ENCODE results near the gene CEP128. TPM values are rescaled to one million over a fixed set of nuclear protein-coding genes. Genes with fewer than 3 reads are reported as not detected.

Gene CEP128
- total RNA-seq, 4 donors from 2014 or later = 5.6 to 9.0 (median 7.5) TPM

- TF ChIP-seq CTCF (IDR thresholded peaks at IDR 0.05; ENCODE audit: low read depth) = no peak
Observed at GRCh38 chr14:80924365-80925103, 17.0 kb downstream of the CEP128 start.

GRCh38 chr14:80923368-80923767 lies 18.2 kb downstream of the CEP128 start:
- TF ChIP-seq CTCF (IDR thresholded peaks at IDR 0.05; ENCODE audit: low read depth) = no peak

- TF ChIP-seq CTCF (IDR thresholded peaks at IDR 0.05; ENCODE audit: low read depth) = no peak
Observed at GRCh38 chr14:80919622-80920021, 21.9 kb downstream of the CEP128 start.

GRCh38 chr14:80906946-80907345 lies 34.6 kb downstream of the CEP128 start:
- no peak for TF ChIP-seq CTCF (IDR thresholded peaks at IDR 0.05; ENCODE audit: low read depth)

GRCh38 chr14:80906336-80906735 lies 35.2 kb downstream of the CEP128 start:
- no peak for TF ChIP-seq CTCF (IDR thresholded peaks at IDR 0.05; ENCODE audit: low read depth)

GRCh38 chr14:80902608-80903007 lies 38.9 kb downstream of the CEP128 start:
- no peak for TF ChIP-seq CTCF (IDR thresholded peaks at IDR 0.05; ENCODE audit: low read depth)

- no peak for TF ChIP-seq CTCF (IDR thresholded peaks at IDR 0.05; ENCODE audit: low read depth)
Observed at GRCh38 chr14:80901822-80902221, 39.7 kb downstream of the CEP128 start.
